Stomach smooth muscle (tissue), 2 donors: ENCODE results near the gene ROGDI.

Experiments
- H3K27ac ChIP-seq: one replicate; pipeline ENCODE4 v1.7.0; 2013; ENCODE audit warnings: mild to moderate bottlenecking, low read length, inconsistent platforms
- H3K27me3 ChIP-seq, 2 donors: one replicate each; pipeline ENCODE4 v1.7.0; 2013; ENCODE audit warnings: low read length in 2 of 2; ENCODE audit not compliant: insufficient read depth in 2 of 2, control insufficient read depth in 1 of 2
- H3K36me3 ChIP-seq, 2 donors: one replicate each; pipeline ENCODE4 v1.7.0; 2013; ENCODE audit warnings: low read length in 2 of 2; ENCODE audit not compliant: control insufficient read depth in 2 of 2, insufficient read depth in 2 of 2
- H3K4me1 ChIP-seq: one replicate; pipeline ENCODE4 v1.7.0; 2013; ENCODE audit warnings: low read length; ENCODE audit not compliant: control insufficient read depth, insufficient read depth
- H3K4me3 ChIP-seq, 2 donors: one replicate each; pipeline ENCODE4 v1.7.0; 2013; ENCODE audit warnings: low read length in 2 of 2
- H3K9ac ChIP-seq, 2 donors: one replicate each; pipeline ENCODE4 v1.7.0; 2013; ENCODE audit warnings: low read length in 2 of 2, mild to moderate bottlenecking in 1 of 2
- H3K9me3 ChIP-seq, 2 donors: one replicate each; pipeline ENCODE4 v1.7.0; 2013; ENCODE audit warnings: low read length in 2 of 2; ENCODE audit not compliant: control insufficient read depth in 2 of 2
- donor health status: healthy.
- donor health status: Pancreatic carcinoma.

Gene ROGDI

GRCh38 chr16:4833584-4833983 is 31.2 kb upstream of the ROGDI start:
- H3K4me3 ChIP-seq, result no peak overlapping the region
- no peak overlapping the region for H3K9ac ChIP-seq
- no peaks in the 10 kb centered on the region for H3K4me1 ChIP-seq
- H3K27ac ChIP-seq, result no peak overlapping the region
- peaks cover 54 to 55% of the 10 kb centered on the region in 2 donors for H3K36me3 ChIP-seq
- H3K9me3 ChIP-seq, result no peaks in the 10 kb centered on the region
- H3K27me3 ChIP-seq, result no peaks in the 10 kb centered on the region

- H3K9ac ChIP-seq, result no peak overlapping the region
These were observed 30.4 kb upstream of the ROGDI start for GRCh38 chr16:4832698-4833343.

GRCh38 chr16:4831616-4832015 is 29.2 kb upstream of the ROGDI start:
- Histone ChIP-seq H3K27ac (no peak overlapping the region), H3K4me3 (no peak overlapping the region), H3K9ac (no peak overlapping the region), H3K27me3 (no peaks in the 10 kb centered on the region), H3K9me3 (no peaks in the 10 kb centered on the region), H3K4me1 (peaks cover 7% of the 10 kb centered on the region), H3K36me3 (peaks cover 52 to 55% of the 10 kb centered on the region in 2 donors)

More at GRCh38 chr16:4832698-4833343, 30.4 kb upstream of the ROGDI start:
- Histone ChIP-seq H3K27ac (no peak overlapping the region), H3K36me3 (peaks cover 53 to 56% of the 10 kb centered on the region in 2 donors), H3K9me3 (no peaks in the 10 kb centered on the region), H3K4me1 (no peaks in the 10 kb centered on the region), H3K27me3 (no peaks in the 10 kb centered on the region), H3K4me3 (no peak overlapping the region)

- Histone ChIP-seq H3K36me3 (peaks cover 53% of the 10 kb centered on the region in 2 donors), H3K27ac (no peak overlapping the region), H3K9me3 (no peaks in the 10 kb centered on the region), H3K4me3 (no peak overlapping the region), H3K9ac (no peak overlapping the region), H3K27me3 (no peaks in the 10 kb centered on the region), H3K4me1 (peaks cover 9% of the 10 kb centered on the region)
These were observed 28.0 kb upstream of the ROGDI start for GRCh38 chr16:4830408-4830807.

- Histone ChIP-seq H3K4me3 (no peak overlapping the region), H3K27me3 (no peaks in the 10 kb centered on the region), H3K4me1 (peaks cover 9% of the 10 kb centered on the region), H3K36me3 (peaks cover 54 to 63% of the 10 kb centered on the region in 2 donors), H3K9me3 (no peaks in the 10 kb centered on the region), H3K27ac (no peak overlapping the region), H3K9ac (no peak overlapping the region)
These were observed 26.3 kb upstream of the ROGDI start for GRCh38 chr16:4828567-4829321.

- H3K27me3 ChIP-seq, result no peaks in the 10 kb centered on the region
- H3K9ac ChIP-seq, result peak overlapping the region in 1 of 2 donors; percentile 21
- H3K36me3 ChIP-seq, result peaks cover 49 to 65% of the 10 kb centered on the region in 2 donors
- H3K27ac ChIP-seq, result peak overlapping the region; percentile 6
- no peaks in the 10 kb centered on the region for H3K9me3 ChIP-seq
- H3K4me3 ChIP-seq, result peak overlapping the region in 1 of 2 donors; percentile 14
- H3K4me1 ChIP-seq, result peaks cover 9% of the 10 kb centered on the region
These were observed 24.5 kb upstream of the ROGDI start for GRCh38 chr16:4826980-4827379.

- Histone ChIP-seq H3K9me3 (no peaks in the 10 kb centered on the region), H3K27me3 (no peaks in the 10 kb centered on the region), H3K4me3 (no peak overlapping the region), H3K9ac (no peak overlapping the region), H3K36me3 (peaks cover 49 to 64% of the 10 kb centered on the region in 2 donors), H3K27ac (no peak overlapping the region), H3K4me1 (peaks cover 9% of the 10 kb centered on the region)
These were observed 24.1 kb upstream of the ROGDI start for GRCh38 chr16:4826526-4826925.

- H3K27ac ChIP-seq, result no peak overlapping the region
- H3K36me3 ChIP-seq, result peaks cover 47 to 62% of the 10 kb centered on the region in 2 donors
- no peaks in the 10 kb centered on the region for H3K9me3 ChIP-seq
- no peak overlapping the region for H3K4me3 ChIP-seq
- H3K9ac ChIP-seq, result no peak overlapping the region
- H3K27me3 ChIP-seq, result no peaks in the 10 kb centered on the region
- peaks cover 9% of the 10 kb centered on the region for H3K4me1 ChIP-seq
These were observed 22.8 kb upstream of the ROGDI start for GRCh38 chr16:4825196-4825595.

- Histone ChIP-seq H3K27ac (no peak overlapping the region), H3K4me3 (no peak overlapping the region), H3K9ac (no peak overlapping the region), H3K9me3 (no peaks in the 10 kb centered on the region), H3K4me1 (no peaks in the 10 kb centered on the region), H3K27me3 (no peaks in the 10 kb centered on the region), H3K36me3 (peaks cover 39 to 53% of the 10 kb centered on the region in 2 donors)
These were observed 18.2 kb upstream of the ROGDI start for GRCh38 chr16:4820652-4821051.

GRCh38 chr16:4814542-4815173 is 12.2 kb upstream of the ROGDI start:
- Histone ChIP-seq H3K9ac (peak overlapping the region; percentile 16 to 37), H3K4me1 (peaks cover 17% of the 10 kb centered on the region), H3K36me3 (peaks cover 17 to 37% of the 10 kb centered on the region in 2 donors), H3K27ac (peak overlapping the region; percentile 92), H3K9me3 (no peaks in the 10 kb centered on the region), H3K27me3 (no peaks in the 10 kb centered on the region), H3K4me3 (peak overlapping the region in 1 of 2 donors; percentile 29)
